H1 (cell line): ENCODE data around the gene PAF1. TPM values are rescaled to one million over a fixed set of nuclear protein-coding genes. Genes with fewer than 3 reads are reported as not detected.
A peak's percentile ranks its signal among the peaks of the same experiment; 100 is the strongest.

Experiments used
- CTCF ChIA-PET: fragments of 300-600 bp; sonication (Branson Sonifier 250); formaldehyde crosslinking; loops from one replicate; lab custom pipeline; 2021; ENCODE audit not compliant: partially characterized antibody; lab: Charles Lee
- POLR2A ChIA-PET: fragments of 300-600 bp; sonication (Branson Sonifier 250); formaldehyde crosslinking; loops from one replicate; lab custom pipeline; 2021; ENCODE audit warnings: inconsistent platforms; ENCODE audit not compliant: partially characterized antibody; lab: Charles Lee
- DNase-seq, 2 experiments: peaks; one replicate each; pipeline versions ENCODE4 v3.0.0 to v3.0.0-alpha.2; 2010 to 2022; ENCODE audit warnings: low spot score in 2 of 2, low read depth in 1 of 2, mixed read lengths in 1 of 2
- FAIRE-seq: peaks from 2 replicates; lab custom pipeline; 2011; peaks lifted over from hg19 to GRCh38; lab: Jason Lieb, UNC
- H2AFZ ChIP-seq: 2 replicates; pipeline ENCODE4 v1.8.1; 2012; ENCODE audit warnings: low read length, inconsistent platforms
- H2AK5ac ChIP-seq: 2 replicates; pipeline ENCODE4 v1.6.1; 2013; ENCODE audit warnings: low read depth, low read length
- H2BK120ac ChIP-seq: replicated peaks from 2 replicates; pipeline ENCODE3; 2013; ENCODE audit warnings: low read depth, low read length, inconsistent platforms
- H2BK12ac ChIP-seq: 2 replicates; pipeline ENCODE4 v1.6.1; 2013; ENCODE audit warnings: low read depth, low read length
- H2BK15ac ChIP-seq: 2 replicates; pipeline ENCODE4 v1.6.1; 2013; ENCODE audit warnings: low read length
- H2BK20ac ChIP-seq: 2 replicates; pipeline ENCODE4 v1.6.1; 2013; ENCODE audit warnings: low read length
- H2BK5ac ChIP-seq: 2 replicates; pipeline ENCODE4 v1.6.1; 2013; ENCODE audit warnings: low read depth, low read length
- H3K14ac ChIP-seq: 2 replicates; pipeline ENCODE4 v1.6.1; 2013; ENCODE audit warnings: inconsistent platforms; ENCODE audit not compliant: insufficient read length
- H3K18ac ChIP-seq: 2 replicates; pipeline ENCODE4 v1.6.1; 2013; ENCODE audit warnings: low read length; ENCODE audit errors: extremely low read depth
- H3K23ac ChIP-seq: 2 replicates; pipeline ENCODE4 v1.6.1; 2013; ENCODE audit warnings: inconsistent platforms; ENCODE audit not compliant: insufficient read length
- H3K23me2 ChIP-seq: 2 replicates; pipeline ENCODE4 v1.6.1; 2013; ENCODE audit warnings: low read depth, low read length
- H3K27ac ChIP-seq: 2 replicates; pipeline ENCODE4 v1.6.1; 2011; ENCODE audit warnings: low read depth, low read length, inconsistent platforms
- H3K27me3 ChIP-seq, 4 experiments: replicated peaks in 1 of 4; 1 replicate in 1 of 4; 2 replicates in 3 of 4; pipeline versions ENCODE4 v1.6.1 to v1.8.1; 2011 to 2013; ENCODE audit warnings: low read length in 3 of 4, mild to moderate bottlenecking in 3 of 4, inconsistent platforms in 2 of 4, mixed read lengths in 2 of 4, moderate library complexity in 1 of 4; ENCODE audit not compliant: control insufficient read depth in 3 of 4, insufficient read depth in 3 of 4; ENCODE audit errors: extremely low read depth in 1 of 4
- H3K36me3 ChIP-seq, 4 experiments: 2 replicates each; pipeline versions ENCODE4 v1.6.1 to v1.8.1; 2011 to 2013; ENCODE audit warnings: mild to moderate bottlenecking in 4 of 4, low read length in 3 of 4, moderate library complexity in 2 of 4, control low read depth in 1 of 4, inconsistent platforms in 1 of 4; ENCODE audit not compliant: insufficient read depth in 4 of 4, control insufficient read depth in 2 of 4
- H3K4ac ChIP-seq: replicated peaks from 2 replicates; pipeline ENCODE3; 2013; ENCODE audit warnings: low read length, low read depth, mixed read lengths, inconsistent platforms; ENCODE audit not compliant: insufficient read length
- H3K4me1 ChIP-seq, 4 experiments: replicated peaks in 1 of 4; 1 replicate in 1 of 4; 2 replicates in 3 of 4; pipeline versions ENCODE4 v1.6.1 to v1.8.1; 2011 to 2013; ENCODE audit warnings: low read length in 3 of 4, inconsistent platforms in 2 of 4, mixed read lengths in 1 of 4; ENCODE audit not compliant: insufficient read depth in 4 of 4, control insufficient read depth in 3 of 4
- H3K4me2 ChIP-seq, 2 experiments: 2 replicates each; pipeline versions ENCODE4 v1.6.1 to v1.8.1; 2011 to 2013; ENCODE audit warnings: low read depth in 2 of 2, low read length in 2 of 2, control low read depth in 1 of 2, inconsistent platforms in 1 of 2, mild to moderate bottlenecking in 1 of 2; ENCODE audit not compliant: insufficient read depth in 1 of 2
- H3K4me3 ChIP-seq, 4 experiments: fragments of 200-600, 300-600 bp in 1 of 4; sonication (generic), shearing (Covaris generic), sonication (Bioruptor Twin) in 1 of 4; 2 replicates each; pipeline versions ENCODE4 v1.5.1 to v1.8.1; 2011 to 2016; ENCODE audit warnings: low read length in 4 of 4, low read depth in 3 of 4, control low read depth in 2 of 4, inconsistent platforms in 2 of 4, mild to moderate bottlenecking in 2 of 4, mixed read lengths in 1 of 4, moderate library complexity in 1 of 4; ENCODE audit not compliant: insufficient read depth in 2 of 4; ENCODE audit errors: extremely low read depth in 1 of 4
- H3K56ac ChIP-seq: replicated peaks from 2 replicates; pipeline ENCODE3; 2013; ENCODE audit warnings: low read depth, mild to moderate bottlenecking, mixed read lengths, low read length, inconsistent platforms; ENCODE audit not compliant: insufficient read length
- H3K79me1 ChIP-seq: 2 replicates; pipeline ENCODE4 v1.6.1; 2013; ENCODE audit warnings: low read depth, low read length, control low read depth
- H3K79me2 ChIP-seq, 2 experiments: 2 replicates each; pipeline versions ENCODE4 v1.6.1 to v1.8.1; 2012 to 2013; ENCODE audit warnings: low read length in 2 of 2, mild to moderate bottlenecking in 2 of 2, inconsistent platforms in 1 of 2; ENCODE audit not compliant: insufficient read depth in 2 of 2, control insufficient read depth in 1 of 2
- H3K9ac ChIP-seq, 4 experiments: replicated peaks in 1 of 4; 1 replicate in 1 of 4; 2 replicates in 3 of 4; pipeline versions ENCODE4 v1.6.1 to v1.8.1; 2011 to 2013; ENCODE audit warnings: low read depth in 3 of 4, low read length in 3 of 4, control low read depth in 2 of 4, mild to moderate bottlenecking in 2 of 4, moderate library complexity in 2 of 4, inconsistent platforms in 1 of 4; ENCODE audit errors: extremely low read depth in 1 of 4
- H3K9me3 ChIP-seq, 2 experiments: 2 replicates each; pipeline versions ENCODE4 v1.6.1 to v1.8.1; 2012 to 2013; ENCODE audit warnings: mild to moderate bottlenecking in 2 of 2, moderate library complexity in 2 of 2, control low read depth in 1 of 2, inconsistent platforms in 1 of 2, low read depth in 1 of 2, low read length in 1 of 2, mixed read lengths in 1 of 2; ENCODE audit not compliant: insufficient read depth in 2 of 2
- H4K20me1 ChIP-seq, 2 experiments: replicated peaks in 1 of 2; 2 replicates each; pipeline versions ENCODE3 to v1.8.1; 2011 to 2013; ENCODE audit warnings: inconsistent platforms in 2 of 2, low read length in 2 of 2, mild to moderate bottlenecking in 1 of 2; ENCODE audit not compliant: insufficient read depth in 2 of 2, control insufficient read depth in 1 of 2
- H4K5ac ChIP-seq: 2 replicates; pipeline ENCODE4 v1.6.1; 2013; ENCODE audit warnings: low read length, low read depth, mixed read lengths, inconsistent platforms; ENCODE audit not compliant: insufficient read length
- H4K8ac ChIP-seq: 2 replicates; pipeline ENCODE4 v1.8.0; 2013; ENCODE audit warnings: mild to moderate bottlenecking, moderate library complexity, low read length, inconsistent platforms; ENCODE audit not compliant: insufficient read depth; ENCODE audit errors: extremely low read depth
- H4K91ac ChIP-seq: replicated peaks from 2 replicates; pipeline ENCODE3; 2013; ENCODE audit warnings: low read length, mixed read lengths, inconsistent platforms; ENCODE audit not compliant: insufficient read length
- BRCA1 ChIP-seq: IDR thresholded peaks from 2 replicates; pipeline ENCODE4 v1.6.1; 2012; ENCODE audit warnings: low read depth, low read length, improper control_type of control experiment
- CBX5 ChIP-seq: fragments of 300-800, 300-1000 bp; sonication (generic); IDR thresholded peaks from 2 replicates; pipeline ENCODE4 v1.7.1; 2016; ENCODE audit warnings: antibody characterized with exemption, low read length, low read depth
- CBX8 ChIP-seq: fragments of 300-800, 300-1000 bp; sonication (generic); IDR thresholded peaks from 2 replicates; pipeline ENCODE4 v1.7.1; 2016; ENCODE audit warnings: low read depth, low read length, borderline replicate concordance
- EGR1 ChIP-seq: IDR thresholded peaks from 2 replicates; pipeline ENCODE4 v1.6.1; 2011; ENCODE audit warnings: low read depth, low read length, borderline replicate concordance
- RBBP5 ChIP-seq: IDR thresholded peaks from 2 replicates; pipeline ENCODE4 v1.7.1; 2012; ENCODE audit warnings: low read depth, mild to moderate bottlenecking, inconsistent platforms, low read length, moderate library complexity, borderline replicate concordance
- SIX5 ChIP-seq: IDR thresholded peaks from 2 replicates; pipeline ENCODE4 v1.6.1; 2011; ENCODE audit warnings: mild to moderate bottlenecking, low read depth, low read length
- SP4 ChIP-seq: IDR thresholded peaks from 2 replicates; pipeline ENCODE4 v1.6.1; 2012; ENCODE audit warnings: low read length, inconsistent platforms
- SRF ChIP-seq: IDR thresholded peaks from 2 replicates; pipeline ENCODE4 v1.6.1; 2011; ENCODE audit warnings: mild to moderate bottlenecking, low read depth, low read length, moderate library complexity
- SUZ12 ChIP-seq: fragments of 200-600 bp; sonication (generic); IDR thresholded peaks from 2 replicates; pipeline ENCODE4 v1.6.1; 2012; ENCODE audit warnings: mild to moderate bottlenecking, inconsistent platforms, low read length, moderate library complexity, mixed read lengths
- ZNF274 ChIP-seq: IDR thresholded peaks from 2 replicates; pipeline ENCODE4 v1.7.0; 2012; ENCODE audit warnings: low read length, borderline replicate concordance; ENCODE audit errors: extremely low read depth
- WGBS, 2 experiments: shearing (Covaris generic) in 1 of 2; methylation state at CpG; one replicate each; pipeline versions ENCODE4 v1.1.6 to v1.1.7; 2013 to 2015; ENCODE audit warnings: low lambda C conversion rate in 2 of 2, mixed read lengths in 2 of 2, inconsistent platforms in 1 of 2, low coverage in 1 of 2, missing lambda C conversion rate in 1 of 2; ENCODE audit not compliant: insufficient replicate concordance in 2 of 2, insufficient coverage in 1 of 2, insufficient read length in 1 of 2; ENCODE audit errors: extremely low coverage in 1 of 2, missing lambda C conversion rate in 1 of 2; 5-methylcytosine and 5-hydroxymethylcytosine counted together
- polyA plus RNA-seq, 7 experiments: library from polyadenylated mRNA; depleted of rRNA in 3 of 7; stranded (reverse) in 5 of 7; unstranded in 2 of 7; fragments of >200 nt in 5 of 7; fragments of 200-250 nt in 2 of 7; gene quantifications; 1 replicate in 5 of 7; 2 replicates in 1 of 7; 4 replicates in 1 of 7; pipeline versions ENCODE4 v1.2.1 to v1.2.3, GENCODE V29; 2011 to 2013; ENCODE audit warnings: missing spikeins in 2 of 7, mixed read lengths in 2 of 7
- total RNA-seq: library from RNA; stranded (reverse); fragmentation: NEBNext Ultra II Directional; extraction: Animal tissue kit (Norgen Biotek cat#: 25700); gene quantifications from 2 replicates; pipeline ENCODE4 v1.2.1, GENCODE V29; 2021
- TF ChIP-seq, protein P1 (sequence below): IDR thresholded peaks from 2 replicates; pipeline ENCODE4 v1.6.1; 2012; ENCODE audit warnings: inconsistent platforms

The PAF1 gene
- total and polyA plus RNA-seq, 2 of the 8 experiments (the other 6 are each of a cell fraction or from before 2014, with no cell fraction given) = 31.4 to 58.6 TPM

DNA sequence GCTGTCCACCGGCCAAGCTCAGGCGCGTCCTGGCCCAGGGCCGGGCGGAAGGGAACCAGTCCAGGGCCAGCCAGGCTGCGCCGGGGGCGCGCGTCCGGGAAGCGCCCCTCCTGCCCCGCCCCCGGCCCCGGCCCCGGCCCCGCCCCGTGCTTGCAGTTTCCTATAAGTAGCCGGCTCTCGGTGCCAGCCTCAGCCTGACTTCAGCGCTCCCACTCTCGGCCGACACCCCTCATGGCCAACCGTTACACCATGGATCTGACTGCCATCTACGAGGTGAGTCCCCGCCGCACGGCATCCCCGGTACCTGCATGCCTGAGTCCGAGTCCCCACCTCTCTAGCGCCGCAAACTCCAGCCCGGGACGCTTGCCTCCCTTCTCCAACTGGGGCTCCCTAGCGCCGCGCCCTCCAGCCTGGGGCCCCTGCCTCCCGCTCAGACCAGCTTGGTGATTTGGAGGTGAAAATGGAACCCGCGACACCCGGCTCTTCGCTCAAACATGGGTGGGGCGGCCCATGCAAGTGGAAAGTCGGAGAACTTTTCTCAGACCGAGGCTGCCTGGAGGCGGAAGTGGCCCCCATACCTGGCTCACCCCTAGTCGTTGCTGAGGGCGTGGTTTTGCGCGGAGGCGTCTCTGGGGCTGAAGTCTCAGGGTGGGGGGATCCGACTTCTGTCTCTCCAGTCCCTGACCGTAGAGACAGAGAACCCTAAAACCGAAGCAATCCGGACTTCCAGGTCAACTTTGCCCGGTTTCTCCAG, 15.9 kb upstream of the PAF1 start, which contains the start of gene ZFP36:
Gene ZFP36, plus strand, starts transcription at position 192 of the 754 bp plus-strand sequence. Its CDS starts 58 bp downstream, at position 250.
- Histone ChIP-seq H3K36me3 (peaks cover 0 to 5% (median 0%) of the 10 kb centered on the region in 4 experiments; a peak in 1 of 8 replicates), H3K27ac (peak within 1 kb of the TSS; percentile 56; the same call in 1 of the 2 replicates), H3K23me2 (peaks cover 28% of the 10 kb centered on the region), H3K79me2 (peaks cover 0 to 20% of the 10 kb centered on the region in 2 experiments; a peak in 1 of 4 replicates), H2BK5ac (peak within 1 kb of the TSS; percentile 83; the same call in 1 of the 2 replicates), H3K4me2 (peak within 1 kb of the TSS; percentile 81 to 84), H2BK12ac (peak within 1 kb of the TSS; percentile 97), H2AFZ (no peak within 1 kb of the TSS), H2BK20ac (no peak within 1 kb of the TSS), H3K18ac (peak within 1 kb of the TSS; percentile 71), H3K79me1 (no peaks in the 10 kb centered on the region), H4K91ac (peak within 1 kb of the TSS; percentile 46), H3K23ac (no peak within 1 kb of the TSS), H4K8ac (peak within 1 kb of the TSS; percentile 83), H3K14ac (no peak within 1 kb of the TSS), H3K4me1 (peaks cover 10 to 48% (median 26%) of the 10 kb centered on the region in 4 experiments), H3K56ac (peak within 1 kb of the TSS; percentile 94), H4K20me1 (peaks cover 0 to 5% of the 10 kb centered on the region in 2 experiments), H3K4me3 (peak within 1 kb of the TSS; percentile 63 to 91 (median 84)), H3K9me3 (no peaks in the 10 kb centered on the region), H2BK15ac (peak within 1 kb of the TSS; percentile 88; the same call in 1 of the 2 replicates), H4K5ac (peak within 1 kb of the TSS; percentile 77), H3K4ac (peak within 1 kb of the TSS; percentile 40), H3K27me3 (no peaks in the 10 kb centered on the region), H3K9ac (peak within 1 kb of the TSS; percentile 59 to 87 (median 76)), H2BK120ac (peak within 1 kb of the TSS; percentile 58), H2AK5ac (no peak within 1 kb of the TSS; the same call in 1 of the 2 replicates)
- ChIA-PET CTCF (interaction anchor here (0.6 to 3.9 kb wide), 5 partner anchors 10 to 92 kb away, joined by 3 to 38 read pairs (median 3); no protein-coding TSS in a partner anchor), POLR2A (interaction anchor here (0.6 to 14.3 kb wide), 11 partner anchors 9 to 1502 kb away, joined by 3 to 234 read pairs (median 5); partner anchors contain the start of genes MED29, PAF1, RPS16 and TIMM50)
- FAIRE-seq (no peak), DNase-seq (peak in 1 of 2 experiments; percentile 86)
- 1% methylated on average over 56 of the region's 56 CpGs; no CpG with 5 or more reads in 1 of the 2 experiments for WGBS, 2 experiments
- TF ChIP-seq SIX5 (no peak), SUZ12 (no peak), SRF (no peak), CBX5 (no peak), RBBP5 (no peak), CBX8 (no peak), BRCA1 (no peak), EGR1 (no peak), ZNF274 (no peak), SP4 (no peak)
- TF ChIP-seq, protein P1, sequence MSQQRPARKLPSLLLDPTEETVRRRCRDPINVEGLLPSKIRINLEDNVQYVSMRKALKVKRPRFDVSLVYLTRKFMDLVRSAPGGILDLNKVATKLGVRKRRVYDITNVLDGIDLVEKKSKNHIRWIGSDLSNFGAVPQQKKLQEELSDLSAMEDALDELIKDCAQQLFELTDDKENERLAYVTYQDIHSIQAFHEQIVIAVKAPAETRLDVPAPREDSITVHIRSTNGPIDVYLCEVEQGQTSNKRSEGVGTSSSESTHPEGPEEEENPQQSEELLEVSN = no peak
